ENCODE results near the gene KCP. TPM values are rescaled to one million over a fixed set of nuclear protein-coding genes. Genes with fewer than 3 reads are reported as not detected.

The KCP gene
- total and polyA plus RNA-seq, 2 donors (not counting 1 experiment from before 2014, with no cell fraction given) = 2.3 to 3.8 TPM

DNA sequence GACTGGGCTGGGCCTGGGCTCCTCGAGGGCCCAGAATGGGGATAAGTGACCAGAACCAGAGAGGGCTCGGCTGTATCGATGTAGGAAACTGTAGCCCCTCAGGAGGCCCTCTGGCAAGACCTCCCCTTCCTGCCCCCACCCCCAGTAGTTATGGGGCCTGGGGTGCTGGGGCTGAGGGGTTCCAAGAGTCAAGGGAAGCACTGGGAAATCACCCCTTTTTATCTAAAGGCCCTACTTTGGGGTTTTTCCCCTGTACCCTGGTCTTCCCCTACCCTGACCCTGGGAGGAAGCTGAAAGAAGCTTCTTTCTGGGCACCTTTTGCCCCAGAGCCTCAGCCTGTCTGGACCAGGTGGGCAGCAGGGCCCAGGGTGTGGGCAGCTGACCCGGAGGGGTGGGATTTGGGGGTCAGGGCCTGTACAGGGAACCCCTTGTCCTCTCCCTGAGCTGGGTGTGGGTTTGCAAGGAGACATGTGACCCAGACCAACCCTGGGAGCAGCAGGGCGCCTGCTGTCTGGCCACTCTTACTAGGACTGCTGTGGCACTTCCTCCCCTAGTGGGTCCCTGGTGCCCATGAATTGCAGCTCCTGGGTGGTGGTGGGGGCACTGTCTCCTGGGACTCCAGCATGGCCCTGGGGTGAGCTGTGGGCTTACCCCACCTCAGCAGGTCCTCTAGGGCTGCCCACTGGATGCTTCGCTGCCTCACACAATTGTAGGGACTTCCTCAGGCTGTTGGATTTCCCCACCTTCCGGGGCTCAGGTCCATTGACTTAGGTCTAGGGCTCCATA is 28.8 kb upstream of the KCP start:
- TF ChIP-seq EZH2 (IDR thresholded peaks at IDR 0.05; ENCODE audit: borderline replicate concordance, insufficient read depth, low read depth, low read length, poor library complexity, severe bottlenecking) = no peak
- TF ChIP-seq, protein P1, sequence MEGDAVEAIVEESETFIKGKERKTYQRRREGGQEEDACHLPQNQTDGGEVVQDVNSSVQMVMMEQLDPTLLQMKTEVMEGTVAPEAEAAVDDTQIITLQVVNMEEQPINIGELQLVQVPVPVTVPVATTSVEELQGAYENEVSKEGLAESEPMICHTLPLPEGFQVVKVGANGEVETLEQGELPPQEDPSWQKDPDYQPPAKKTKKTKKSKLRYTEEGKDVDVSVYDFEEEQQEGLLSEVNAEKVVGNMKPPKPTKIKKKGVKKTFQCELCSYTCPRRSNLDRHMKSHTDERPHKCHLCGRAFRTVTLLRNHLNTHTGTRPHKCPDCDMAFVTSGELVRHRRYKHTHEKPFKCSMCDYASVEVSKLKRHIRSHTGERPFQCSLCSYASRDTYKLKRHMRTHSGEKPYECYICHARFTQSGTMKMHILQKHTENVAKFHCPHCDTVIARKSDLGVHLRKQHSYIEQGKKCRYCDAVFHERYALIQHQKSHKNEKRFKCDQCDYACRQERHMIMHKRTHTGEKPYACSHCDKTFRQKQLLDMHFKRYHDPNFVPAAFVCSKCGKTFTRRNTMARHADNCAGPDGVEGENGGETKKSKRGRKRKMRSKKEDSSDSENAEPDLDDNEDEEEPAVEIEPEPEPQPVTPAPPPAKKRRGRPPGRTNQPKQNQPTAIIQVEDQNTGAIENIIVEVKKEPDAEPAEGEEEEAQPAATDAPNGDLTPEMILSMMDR (IDR thresholded peaks at IDR 0.05) = no peak
- Histone ChIP-seq H3K4me1 (ENCODE audit: control insufficient read depth in 2 of 2, insufficient read depth in 2 of 2, low read length in 2 of 2) (peaks cover 44 to 58% of the 10 kb centered on the region in 2 donors), H3K27me3 (replicated peaks in 1 of 4; ENCODE audit: control extremely low read depth in 1 of 4, control insufficient read depth in 3 of 4, insufficient read depth in 4 of 4, low read length in 3 of 4) (no peaks in the 10 kb centered on the region), H3K9ac (ENCODE audit: low read length) (peak overlapping the region; percentile 92), H4K20me1 (ENCODE audit: control insufficient read depth, insufficient read depth, low read length, poor library complexity, severe bottlenecking) (peaks cover 14% of the 10 kb centered on the region), H3K4me2 (replicated peaks; ENCODE audit: low read depth, low read length, poor library complexity, severe bottlenecking) (peak overlapping the region; percentile 90), H3K4me3 (ENCODE audit: control extremely low read depth in 1 of 5, extremely low read depth in 1 of 5, insufficient read depth in 1 of 5, low read depth in 2 of 5, low read length in 4 of 5) (peak overlapping the region; percentile 40 to 90 (median 84)), H3K36me3 (replicated peaks in 1 of 2; ENCODE audit: control extremely low read depth in 1 of 2, control insufficient read depth in 1 of 2, extremely low read depth in 1 of 2, insufficient read depth in 2 of 2, low read length in 1 of 2) (peaks cover 0 to 10% of the 10 kb centered on the region in 2 experiments), H3K9me3 (ENCODE audit: control extremely low read depth in 1 of 3, control insufficient read depth in 2 of 3, insufficient read depth in 1 of 3, low read length in 2 of 3) (no peaks in the 10 kb centered on the region), H3K27ac (ENCODE audit: low read length in 2 of 2) (peak overlapping the region; percentile 89 to 99), H2AFZ (ENCODE audit: insufficient read depth, low read depth, low read length, poor library complexity, severe bottlenecking) (no peak overlapping the region), H3K79me2 (ENCODE audit: control insufficient read depth, insufficient read depth, low read length) (peaks cover 40% of the 10 kb centered on the region)
- ChIA-PET POLR2A (interaction anchor here (0.6 to 2.9 kb wide), 8 partner anchors 8 to 115 kb away, joined by 3 to 21 read pairs (median 9); no protein-coding TSS in a partner anchor), CTCF (interaction anchor here (0.8 to 3.6 kb wide), 11 partner anchors 11 to 207 kb away, joined by 3 to 26 read pairs (median 3); partner anchors contain the start of gene TNPO3)
- WGBS (ENCODE audit: insufficient coverage) = 20% methylated on average over 4 of the region's 7 CpGs
- peaks cover 64% of the 10 kb centered on the region for H3K4me1 Mint-ChIP-seq
- peak; percentile 35 for ATAC-seq (ENCODE audit: low read depth)
- intact Hi-C loops (cut with micrococcal nuclease) = loop anchor here (2.0 kb wide), 2 partner anchors 16 to 34 kb away; no protein-coding TSS in a partner anchor
- H3K27ac Mint-ChIP-seq = peak overlapping the region; percentile 97
- no peaks in the 10 kb centered on the region for H3K27me3 Mint-ChIP-seq
- DNase-seq = peak; percentile 85
- H3K4me3 Mint-ChIP-seq = peak overlapping the region; percentile 94
- H3K9me3 Mint-ChIP-seq (ENCODE audit: insufficient read depth) = no peaks in the 10 kb centered on the region
